ENCODE measurements around the gene TSHZ2.
"Not testable (repeated sequence)": the region's sequence is repeated elsewhere in the genome, so short reads cannot be mapped to it uniquely, and the experiment has no call there.

The TSHZ2 gene

DNA sequence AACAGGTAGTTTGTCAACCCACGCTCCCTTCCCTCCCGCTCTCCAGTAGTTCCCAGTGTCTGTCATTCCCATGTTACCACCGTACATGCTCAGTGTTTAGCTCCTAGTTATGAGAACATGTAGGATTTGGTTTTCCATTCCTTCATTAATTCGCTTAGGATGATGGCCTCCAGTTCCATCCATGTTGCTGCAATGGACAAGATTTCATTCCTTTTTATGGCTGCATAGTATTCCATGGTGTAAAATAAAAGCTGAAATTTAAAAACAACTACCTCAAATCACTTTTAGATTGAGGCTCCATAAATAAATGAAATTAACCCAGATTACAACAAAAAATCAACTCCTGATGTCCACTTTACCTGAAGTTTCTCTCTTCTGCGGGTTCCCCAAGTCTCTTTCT lies 430.9 kb downstream of the TSHZ2 start:
- no peak for ATAC-seq
- DNase-seq (ENCODE audit: low spot score in 2 of 2), result no peak
- Mint-ChIP-seq H3K4me3 (no peak overlapping the region), H3K4me1 (no peaks in the 10 kb centered on the region), H3K27ac (no peak overlapping the region), H3K36me3 (no peaks in the 10 kb centered on the region), H3K9me3 (no peaks in the 10 kb centered on the region)

DNA sequence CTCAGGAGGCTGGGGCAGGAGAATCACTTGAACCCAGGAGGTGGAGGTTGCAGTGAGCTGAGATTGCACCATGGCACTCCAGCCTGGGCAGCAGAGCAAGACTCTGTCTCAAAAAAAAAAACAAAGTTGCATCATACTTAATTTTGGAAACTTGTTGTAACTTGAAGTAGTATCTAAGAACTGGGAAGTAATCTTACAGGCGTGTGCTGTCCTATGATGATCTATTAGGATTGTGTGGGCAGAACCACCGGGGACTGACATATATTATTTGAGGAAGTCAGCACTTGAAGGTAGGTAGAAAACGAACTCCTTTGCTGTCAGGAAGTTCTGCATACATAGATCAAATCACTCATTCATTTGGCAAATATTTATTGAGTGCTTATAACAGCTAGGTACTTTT lies 433.0 kb downstream of the TSHZ2 start:
- Mint-ChIP-seq H3K9me3 (no peaks in the 10 kb centered on the region), H3K4me3 (no peak overlapping the region), H3K36me3 (no peaks in the 10 kb centered on the region), H3K27ac (no peak overlapping the region), H3K4me1 (no peaks in the 10 kb centered on the region)
- no peak for DNase-seq (ENCODE audit: low spot score in 2 of 2)
- no peak for ATAC-seq

DNA sequence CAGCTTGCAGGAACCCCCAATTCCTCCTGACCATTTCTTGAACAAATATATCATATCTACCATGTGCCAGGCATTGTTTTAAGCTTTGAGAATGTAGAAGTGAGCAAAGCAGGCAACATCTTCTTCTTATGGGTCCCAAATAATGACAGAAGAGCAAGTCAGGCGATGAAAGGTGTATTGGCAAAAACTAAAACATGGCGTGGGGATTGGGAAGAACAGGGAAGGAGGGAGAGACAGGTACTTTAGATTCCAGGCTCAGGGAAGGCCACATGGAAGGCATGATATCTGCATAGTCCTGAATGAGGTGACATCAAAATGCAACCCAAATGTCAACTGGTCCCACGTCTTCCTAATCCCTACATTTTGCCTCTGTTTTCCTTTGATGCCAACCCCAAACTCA lies 434.4 kb downstream of the TSHZ2 start:
- ATAC-seq (no peak), DNase-seq (ENCODE audit: low spot score in 2 of 2) (no peak)
- H3K36me3 Mint-ChIP-seq, result no peaks in the 10 kb centered on the region
- H3K4me3 Mint-ChIP-seq, result no peak overlapping the region
- H3K4me1 Mint-ChIP-seq, result no peaks in the 10 kb centered on the region
- no peaks in the 10 kb centered on the region for H3K9me3 Mint-ChIP-seq
- H3K27ac Mint-ChIP-seq, result no peak overlapping the region

DNA sequence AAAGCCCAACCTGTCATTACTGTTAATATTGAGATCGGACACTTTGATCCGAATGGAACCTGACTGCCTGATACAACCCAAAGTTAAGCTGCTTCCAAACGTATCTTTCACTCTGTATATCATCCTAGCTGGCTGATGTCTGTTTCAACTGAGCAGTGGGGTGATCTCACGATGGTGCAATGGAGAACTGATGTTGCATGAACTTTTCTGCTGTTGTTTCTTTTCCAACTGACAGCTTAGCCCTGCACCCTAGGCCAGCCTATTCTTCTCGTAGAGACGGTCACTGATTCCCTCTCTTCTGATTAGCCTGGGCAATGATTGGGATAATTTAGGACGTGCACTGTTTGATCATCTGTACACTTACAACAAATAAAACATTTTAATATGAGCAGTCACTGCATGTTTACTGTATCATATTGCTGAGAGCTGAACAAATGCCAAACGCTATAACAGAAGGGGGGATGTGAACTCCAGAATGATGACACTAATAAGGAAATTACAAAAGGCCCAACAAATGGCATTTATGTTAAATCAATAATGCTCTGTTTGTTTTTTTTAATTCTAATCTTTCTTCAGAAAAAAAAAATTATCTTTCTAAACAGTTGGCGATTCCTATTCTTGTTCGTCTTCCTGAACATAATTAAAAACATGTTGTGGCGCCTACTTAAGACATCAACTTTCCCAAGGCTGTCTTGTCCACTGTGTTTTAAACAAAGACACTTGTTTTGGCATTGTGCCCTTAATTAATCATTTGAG lies 436.7 kb downstream of the TSHZ2 start:
- DNase-seq (ENCODE audit: low spot score in 2 of 2), result no peak
- no peaks in the 10 kb centered on the region for H3K36me3 Mint-ChIP-seq
- no peak for ATAC-seq
- H3K27ac Mint-ChIP-seq, result no peak overlapping the region
- H3K9me3 Mint-ChIP-seq, result no peaks in the 10 kb centered on the region
- H3K4me3 Mint-ChIP-seq, result no peak overlapping the region
- peaks cover 8% of the 10 kb centered on the region for H3K4me1 Mint-ChIP-seq

DNA sequence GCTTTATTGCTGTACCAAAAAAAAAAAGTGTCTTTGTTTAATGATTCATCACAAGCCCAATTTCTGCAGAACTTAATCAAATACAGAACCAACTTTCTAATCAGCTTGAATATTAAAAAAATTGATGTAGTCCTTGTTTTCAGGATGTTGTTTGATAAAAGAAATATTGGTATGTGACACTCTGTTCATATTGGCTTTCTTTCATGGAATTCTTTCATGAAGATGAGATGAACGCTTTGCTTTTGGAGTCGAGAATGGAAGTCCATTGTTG lies 437.2 kb downstream of the TSHZ2 start:
- no peak overlapping the region for H3K27ac Mint-ChIP-seq
- H3K36me3 Mint-ChIP-seq, result no peaks in the 10 kb centered on the region
- H3K9me3 Mint-ChIP-seq, result no peaks in the 10 kb centered on the region
- DNase-seq (ENCODE audit: low spot score in 2 of 2) (no peak), ATAC-seq (no peak)
- peaks cover 8% of the 10 kb centered on the region for H3K4me1 Mint-ChIP-seq
- no peak overlapping the region for H3K4me3 Mint-ChIP-seq

DNA sequence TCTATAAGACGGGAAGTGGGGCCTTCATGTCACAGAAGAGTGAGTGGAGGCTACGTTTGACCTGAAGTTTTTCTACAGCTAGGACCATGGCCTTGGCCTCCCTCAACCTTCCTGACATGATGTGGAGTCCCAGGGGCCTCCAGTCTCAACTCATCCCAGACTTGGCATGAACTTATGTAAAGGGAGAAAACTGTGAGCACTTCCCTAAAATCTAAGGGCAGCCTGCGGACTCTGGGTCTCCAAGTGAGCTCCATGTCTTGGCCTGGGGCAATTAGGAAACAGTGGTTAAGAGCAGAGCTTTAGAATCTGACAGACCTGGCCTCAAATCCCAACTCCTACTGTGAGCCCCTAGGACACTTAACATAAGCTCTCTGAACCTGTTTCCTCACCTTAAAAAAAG lies 439.0 kb downstream of the TSHZ2 start:
- Mint-ChIP-seq H3K36me3 (no peaks in the 10 kb centered on the region), H3K27ac (no peak overlapping the region), H3K9me3 (no peaks in the 10 kb centered on the region), H3K4me1 (peaks cover 8% of the 10 kb centered on the region), H3K4me3 (no peak overlapping the region)
- ATAC-seq (no peak), DNase-seq (ENCODE audit: low spot score in 2 of 2) (no peak)

DNA sequence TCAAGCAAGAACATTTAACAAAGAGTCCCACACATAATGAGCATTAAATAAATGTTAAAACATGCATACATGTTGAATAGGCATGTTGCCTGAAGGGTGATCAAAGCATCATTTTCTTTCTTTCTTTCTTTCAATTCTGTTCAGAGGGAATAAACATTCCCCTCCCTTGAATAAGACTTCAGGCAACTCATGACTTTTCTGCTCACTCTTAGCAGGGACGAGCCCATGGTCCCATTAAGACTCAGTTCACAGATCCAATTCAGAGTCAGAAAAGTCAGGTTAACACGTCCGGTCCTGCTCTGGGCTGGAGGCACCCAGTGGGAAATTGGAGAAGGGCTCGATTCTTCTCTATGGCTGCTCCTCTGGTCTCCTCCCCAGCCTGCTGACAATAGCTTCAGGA lies 439.7 kb downstream of the TSHZ2 start:
- no peaks in the 10 kb centered on the region for H3K9me3 Mint-ChIP-seq
- H3K4me3 Mint-ChIP-seq, result no peak overlapping the region
- ATAC-seq, result no peak
- no peaks in the 10 kb centered on the region for H3K36me3 Mint-ChIP-seq
- no peak overlapping the region for H3K27ac Mint-ChIP-seq
- no peak for DNase-seq (ENCODE audit: low spot score in 2 of 2)
- peaks cover 8% of the 10 kb centered on the region for H3K4me1 Mint-ChIP-seq

DNA sequence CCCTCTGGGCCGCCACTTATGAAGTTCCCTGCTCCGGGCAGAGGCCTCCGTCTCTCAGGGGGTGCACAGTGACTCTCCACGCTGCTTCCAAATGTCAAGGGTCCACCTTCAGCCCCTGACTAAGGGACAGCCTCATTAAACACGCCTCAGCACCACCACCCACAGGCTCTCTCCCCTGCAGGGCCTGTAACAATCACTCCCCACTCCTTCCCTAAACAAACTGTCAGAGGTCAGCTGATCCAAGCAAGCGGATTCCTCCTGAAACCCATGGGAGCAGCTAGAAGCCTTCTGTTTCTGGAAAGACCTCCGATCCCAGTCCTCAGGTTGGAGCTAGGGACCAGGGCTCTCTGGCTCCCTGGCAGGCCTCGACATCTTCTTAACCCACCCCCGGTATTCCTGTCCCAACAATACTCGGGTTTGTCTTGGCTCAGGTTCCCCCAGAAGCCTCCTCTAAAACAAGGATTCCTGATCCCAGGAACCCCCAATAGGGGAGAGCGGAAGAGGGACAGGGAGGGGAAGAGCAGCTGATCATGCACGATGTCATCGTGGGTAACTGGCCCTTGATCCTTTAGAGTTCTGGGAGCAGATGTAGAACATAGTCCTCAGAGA lies 440.5 kb downstream of the TSHZ2 start:
- H3K9me3 Mint-ChIP-seq, result no peaks in the 10 kb centered on the region
- H3K4me1 Mint-ChIP-seq, result peaks cover 8% of the 10 kb centered on the region
- no peak overlapping the region for H3K27ac Mint-ChIP-seq
- H3K4me3 Mint-ChIP-seq, result no peak overlapping the region
- ATAC-seq (no peak), DNase-seq (ENCODE audit: low spot score in 2 of 2) (no peak)
- H3K36me3 Mint-ChIP-seq, result no peaks in the 10 kb centered on the region

DNA sequence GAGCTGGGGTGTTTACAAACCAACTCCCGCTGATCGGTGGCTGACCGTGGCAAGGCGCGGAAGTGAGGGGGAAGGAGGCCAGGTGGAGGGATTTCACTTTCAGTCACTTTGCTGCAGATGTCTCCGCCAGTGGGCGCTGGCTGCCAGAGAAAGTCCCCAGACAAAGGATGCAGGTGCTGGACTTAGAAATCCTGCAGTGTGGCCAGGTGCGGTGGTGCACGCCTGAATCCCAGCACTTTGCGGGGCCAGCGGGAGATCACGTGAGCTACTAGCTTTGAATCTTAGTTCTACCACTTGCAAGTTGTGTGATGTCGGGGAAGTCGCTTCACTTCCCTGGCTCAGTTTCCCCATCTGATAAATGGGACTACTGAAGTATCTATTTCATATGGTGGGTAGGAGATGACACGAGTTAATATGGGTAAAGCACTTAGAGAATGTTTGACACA lies 441.1 kb downstream of the TSHZ2 start:
- peak; percentile 17 to 54 for DNase-seq (ENCODE audit: low spot score in 2 of 2)
- H3K27ac Mint-ChIP-seq, result no peak overlapping the region
- no peaks in the 10 kb centered on the region for H3K9me3 Mint-ChIP-seq
- H3K4me3 Mint-ChIP-seq, result no peak overlapping the region
- peak; percentile 64 for ATAC-seq
- H3K4me1 Mint-ChIP-seq, result peaks cover 8% of the 10 kb centered on the region
- H3K36me3 Mint-ChIP-seq, result no peaks in the 10 kb centered on the region

DNA sequence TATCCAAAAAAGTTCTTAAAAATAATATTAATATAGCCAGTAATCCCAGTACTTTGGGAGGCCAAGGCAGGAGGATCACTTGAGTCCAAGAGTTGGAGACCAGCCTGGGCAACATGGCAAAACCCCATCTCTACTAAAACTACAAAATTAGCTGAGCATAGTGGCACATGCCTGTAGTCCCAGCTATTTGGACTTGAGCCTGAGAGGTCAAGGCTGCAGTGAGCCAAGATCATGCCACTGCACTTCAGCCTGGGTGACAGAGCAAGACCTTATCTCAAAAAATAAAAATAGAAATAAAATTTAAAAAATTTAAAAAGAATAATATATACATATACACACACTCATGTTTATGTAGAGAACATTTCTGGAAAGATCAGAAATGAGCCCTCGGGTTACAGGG lies 441.7 kb downstream of the TSHZ2 start:
- DNase-seq (ENCODE audit: low spot score in 2 of 2); H3K36me3 Mint-ChIP-seq; H3K4me3 Mint-ChIP-seq; H3K9me3 Mint-ChIP-seq; H3K4me1 Mint-ChIP-seq; H3K27ac Mint-ChIP-seq; ATAC-seq: not testable (repeated sequence)

DNA sequence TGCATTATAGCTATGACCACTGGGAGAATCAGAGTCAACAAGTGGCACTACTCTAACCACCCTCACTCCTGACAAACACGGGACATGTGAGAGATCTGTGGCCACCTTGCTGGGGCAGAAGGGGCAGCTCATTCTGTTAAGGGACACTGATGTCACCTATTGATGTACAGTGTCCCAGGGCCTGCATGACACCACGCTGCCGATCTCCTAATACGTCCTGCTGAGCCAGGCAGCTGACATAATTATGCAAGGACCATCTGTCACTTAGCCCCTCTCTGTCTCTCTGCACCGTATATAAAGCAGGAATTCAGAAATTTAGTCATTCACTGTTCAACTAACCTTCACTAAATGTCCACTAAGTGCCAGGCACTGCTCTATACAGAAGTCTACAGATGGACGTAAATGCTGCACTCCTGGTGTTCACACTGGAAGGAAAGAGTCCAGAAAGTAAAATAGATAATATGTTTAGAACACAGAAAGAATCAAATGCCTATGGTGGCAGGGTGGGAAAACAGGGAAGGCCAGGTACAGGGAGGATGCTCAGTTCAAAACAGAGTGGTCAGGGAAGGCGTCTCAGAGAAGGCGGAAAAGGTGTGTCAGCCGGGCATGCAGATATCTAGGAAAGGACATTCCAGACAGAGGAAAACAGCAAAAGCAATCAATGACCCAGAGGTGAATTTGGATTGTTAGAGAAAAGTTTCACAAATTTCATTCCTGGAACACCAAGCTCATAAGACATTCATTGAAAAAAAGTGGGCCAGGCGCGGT lies 447.7 kb downstream of the TSHZ2 start:
- H3K4me3 Mint-ChIP-seq, result no peak overlapping the region
- no peaks in the 10 kb centered on the region for H3K36me3 Mint-ChIP-seq
- no peak for DNase-seq (ENCODE audit: low spot score in 2 of 2)
- no peak overlapping the region for H3K27ac Mint-ChIP-seq
- peaks cover 2% of the 10 kb centered on the region for H3K9me3 Mint-ChIP-seq
- no peaks in the 10 kb centered on the region for H3K4me1 Mint-ChIP-seq
- no peak for ATAC-seq

DNA sequence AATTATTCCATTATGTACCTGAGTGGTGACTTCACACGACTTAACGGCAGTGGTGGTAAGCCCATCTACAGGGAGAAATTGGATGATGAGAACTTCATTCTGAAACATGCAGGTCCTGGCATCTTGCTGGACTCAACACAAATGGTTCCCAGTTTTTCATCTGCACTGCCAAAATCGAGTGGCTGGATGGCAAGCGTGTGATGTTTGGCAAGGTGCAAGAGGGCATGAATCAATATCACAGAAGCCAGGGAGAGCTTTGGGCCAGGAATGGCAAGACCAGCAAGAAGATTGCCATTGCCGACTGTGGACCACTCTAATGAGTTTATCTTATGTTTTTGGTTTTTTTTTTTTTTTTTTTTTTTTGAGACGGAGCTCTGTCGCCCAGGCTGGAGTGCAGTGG lies 449.2 kb downstream of the TSHZ2 start:
- ATAC-seq, result no peak
- no peaks in the 10 kb centered on the region for H3K4me1 Mint-ChIP-seq
- peaks cover 2% of the 10 kb centered on the region for H3K9me3 Mint-ChIP-seq
- no peaks in the 10 kb centered on the region for H3K36me3 Mint-ChIP-seq
- DNase-seq (ENCODE audit: low spot score in 2 of 2), result no peak
- H3K4me3 Mint-ChIP-seq, result no peak overlapping the region
- no peak overlapping the region for H3K27ac Mint-ChIP-seq

DNA sequence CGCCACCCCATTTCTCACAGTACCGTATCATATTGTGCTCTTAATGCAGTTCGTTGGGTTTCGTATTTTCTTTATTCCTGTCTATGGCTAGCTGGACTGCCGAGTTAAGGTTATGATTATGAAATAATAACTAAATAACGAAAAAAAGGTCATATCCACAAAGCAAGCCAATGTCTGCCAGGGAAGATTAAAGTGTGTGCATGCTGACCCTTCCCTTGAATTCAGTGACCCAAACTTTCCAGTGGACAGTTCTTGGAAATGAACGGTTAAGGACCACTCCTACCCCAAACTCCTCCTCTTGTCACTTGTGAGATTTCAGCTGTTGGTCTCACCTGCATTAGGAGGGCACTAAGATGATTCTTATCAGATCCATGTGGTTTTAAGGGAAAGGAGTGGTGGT lies 449.9 kb downstream of the TSHZ2 start:
- Mint-ChIP-seq H3K36me3 (no peaks in the 10 kb centered on the region), H3K9me3 (peaks cover 2% of the 10 kb centered on the region), H3K4me3 (no peak overlapping the region), H3K27ac (no peak overlapping the region), H3K4me1 (no peaks in the 10 kb centered on the region)
- no peak for DNase-seq (ENCODE audit: low spot score in 2 of 2)
- ATAC-seq, result no peak

DNA sequence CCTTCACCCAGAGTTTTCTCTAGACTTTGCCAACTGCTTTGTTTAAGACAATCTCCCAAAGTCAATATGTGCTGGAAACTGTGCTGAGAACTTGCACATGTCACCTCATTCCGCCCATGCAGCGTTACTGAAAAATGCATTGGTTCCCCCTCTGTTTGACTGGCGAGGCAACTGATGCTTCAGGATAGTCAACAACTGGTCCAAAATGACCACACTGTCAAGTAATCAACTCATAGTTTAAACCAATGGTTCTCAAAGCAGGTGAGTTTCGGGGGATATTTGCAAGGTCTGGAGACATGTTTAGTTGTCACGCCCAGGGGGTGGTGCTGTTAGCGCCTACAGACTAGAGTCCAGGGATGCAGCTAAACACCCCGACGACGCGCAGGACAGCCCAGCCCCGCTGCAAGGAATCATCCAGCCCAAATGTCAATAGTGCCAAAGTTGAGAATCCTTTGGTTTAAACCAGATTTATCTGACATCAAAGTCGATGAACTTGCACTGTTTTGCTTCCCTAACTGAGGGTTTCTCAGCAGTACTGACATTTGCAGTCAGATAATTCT lies 451.5 kb downstream of the TSHZ2 start:
- no peak for ATAC-seq
- no peak overlapping the region for H3K4me3 Mint-ChIP-seq
- H3K27ac Mint-ChIP-seq, result no peak overlapping the region
- H3K4me1 Mint-ChIP-seq, result peaks cover 4% of the 10 kb centered on the region
- no peaks in the 10 kb centered on the region for H3K36me3 Mint-ChIP-seq
- peaks cover 2% of the 10 kb centered on the region for H3K9me3 Mint-ChIP-seq
- DNase-seq (ENCODE audit: low spot score in 2 of 2), result no peak

DNA sequence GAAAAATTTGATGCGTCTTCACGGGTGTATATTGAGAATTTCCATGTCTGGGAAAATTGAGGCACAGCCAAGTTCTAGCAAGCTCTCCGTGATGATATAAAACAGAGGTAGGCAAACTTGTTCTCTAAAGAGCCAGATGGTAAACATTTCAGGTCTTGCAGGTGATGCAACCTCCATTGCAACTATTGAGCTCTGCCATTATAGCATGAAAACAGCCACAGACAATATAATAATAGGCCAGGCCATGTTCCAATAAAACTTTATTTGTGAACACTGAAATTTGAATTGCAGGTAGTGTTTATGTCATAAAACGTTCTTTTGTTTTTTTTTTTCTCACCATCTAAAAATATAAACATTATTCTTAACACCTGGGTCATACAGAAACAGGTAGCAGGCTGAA lies 453.3 kb downstream of the TSHZ2 start:
- ATAC-seq (no peak), DNase-seq (ENCODE audit: low spot score in 2 of 2) (no peak)
- peaks cover 6% of the 10 kb centered on the region for H3K4me1 Mint-ChIP-seq
- H3K4me3 Mint-ChIP-seq, result no peak overlapping the region
- peaks cover 2% of the 10 kb centered on the region for H3K9me3 Mint-ChIP-seq
- H3K36me3 Mint-ChIP-seq, result no peaks in the 10 kb centered on the region
- no peak overlapping the region for H3K27ac Mint-ChIP-seq

DNA sequence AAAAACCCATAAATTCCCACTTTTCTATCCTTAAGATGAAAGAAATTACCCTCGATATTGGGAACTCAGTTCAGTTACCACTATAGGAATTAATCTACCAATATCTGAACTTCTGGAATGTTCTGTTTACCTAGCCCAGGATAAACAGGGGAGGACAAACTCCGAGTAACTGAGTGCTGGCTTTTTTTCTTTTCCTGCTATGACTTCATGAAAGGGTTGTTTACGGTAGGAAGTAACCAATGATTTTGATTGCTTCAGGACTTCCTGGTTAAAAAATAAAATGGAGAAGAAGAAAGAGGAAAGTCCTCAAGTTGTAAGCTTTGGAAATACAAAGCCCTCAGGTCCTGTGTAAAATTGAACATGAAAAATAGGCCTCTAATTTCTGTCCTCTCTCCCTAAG lies 453.8 kb downstream of the TSHZ2 start:
- DNase-seq (ENCODE audit: low spot score in 2 of 2) (no peak), ATAC-seq (no peak)
- H3K4me1 Mint-ChIP-seq, result peaks cover 6% of the 10 kb centered on the region
- H3K27ac Mint-ChIP-seq, result no peak overlapping the region
- peaks cover 2% of the 10 kb centered on the region for H3K9me3 Mint-ChIP-seq
- no peak overlapping the region for H3K4me3 Mint-ChIP-seq
- H3K36me3 Mint-ChIP-seq, result no peaks in the 10 kb centered on the region
